AG10803 (cell line): Measurements from ENCODE around the gene MGMT.

Experiments
- DNase-seq: peaks from one replicate; pipeline ENCODE4 v3.0.0; 2010; ENCODE audit warnings: low read depth
- H3K4me3 ChIP-seq: 2 replicates; pipeline ENCODE4 v1.5.1; 2011; ENCODE audit warnings: mild to moderate bottlenecking, low read length, control low read depth
- TF ChIP-seq, protein P1 (sequence below): conservative IDR thresholded peaks from 2 replicates; pipeline ENCODE4 v1.5.1; 2011; ENCODE audit warnings: mild to moderate bottlenecking, low read length, control low read depth, inconsistent platforms

The MGMT gene

DNA sequence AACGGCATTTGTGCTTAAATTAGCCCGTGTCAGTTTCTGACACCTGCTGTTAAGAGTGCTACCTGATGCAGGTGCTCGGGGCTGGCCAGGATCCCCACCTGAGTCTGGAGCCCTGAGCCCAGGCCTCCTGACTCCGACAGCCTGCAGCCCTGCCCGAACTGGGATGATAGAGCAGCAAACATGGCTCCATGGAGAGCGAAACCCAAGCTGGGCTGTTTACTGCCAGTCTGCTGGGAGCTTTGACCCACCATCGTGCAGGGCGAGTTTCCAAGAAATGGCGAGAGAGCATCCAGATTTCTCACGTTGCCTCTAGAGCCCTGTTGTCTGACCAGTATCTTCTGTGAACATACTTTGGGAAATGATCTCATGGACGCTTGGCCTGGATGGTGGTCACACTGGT, 66.2 kb downstream of the MGMT start:
- TF ChIP-seq, protein P1, sequence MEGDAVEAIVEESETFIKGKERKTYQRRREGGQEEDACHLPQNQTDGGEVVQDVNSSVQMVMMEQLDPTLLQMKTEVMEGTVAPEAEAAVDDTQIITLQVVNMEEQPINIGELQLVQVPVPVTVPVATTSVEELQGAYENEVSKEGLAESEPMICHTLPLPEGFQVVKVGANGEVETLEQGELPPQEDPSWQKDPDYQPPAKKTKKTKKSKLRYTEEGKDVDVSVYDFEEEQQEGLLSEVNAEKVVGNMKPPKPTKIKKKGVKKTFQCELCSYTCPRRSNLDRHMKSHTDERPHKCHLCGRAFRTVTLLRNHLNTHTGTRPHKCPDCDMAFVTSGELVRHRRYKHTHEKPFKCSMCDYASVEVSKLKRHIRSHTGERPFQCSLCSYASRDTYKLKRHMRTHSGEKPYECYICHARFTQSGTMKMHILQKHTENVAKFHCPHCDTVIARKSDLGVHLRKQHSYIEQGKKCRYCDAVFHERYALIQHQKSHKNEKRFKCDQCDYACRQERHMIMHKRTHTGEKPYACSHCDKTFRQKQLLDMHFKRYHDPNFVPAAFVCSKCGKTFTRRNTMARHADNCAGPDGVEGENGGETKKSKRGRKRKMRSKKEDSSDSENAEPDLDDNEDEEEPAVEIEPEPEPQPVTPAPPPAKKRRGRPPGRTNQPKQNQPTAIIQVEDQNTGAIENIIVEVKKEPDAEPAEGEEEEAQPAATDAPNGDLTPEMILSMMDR, result no peak
- DNase-seq, result no peak
- no peak overlapping the region for H3K4me3 ChIP-seq

DNA sequence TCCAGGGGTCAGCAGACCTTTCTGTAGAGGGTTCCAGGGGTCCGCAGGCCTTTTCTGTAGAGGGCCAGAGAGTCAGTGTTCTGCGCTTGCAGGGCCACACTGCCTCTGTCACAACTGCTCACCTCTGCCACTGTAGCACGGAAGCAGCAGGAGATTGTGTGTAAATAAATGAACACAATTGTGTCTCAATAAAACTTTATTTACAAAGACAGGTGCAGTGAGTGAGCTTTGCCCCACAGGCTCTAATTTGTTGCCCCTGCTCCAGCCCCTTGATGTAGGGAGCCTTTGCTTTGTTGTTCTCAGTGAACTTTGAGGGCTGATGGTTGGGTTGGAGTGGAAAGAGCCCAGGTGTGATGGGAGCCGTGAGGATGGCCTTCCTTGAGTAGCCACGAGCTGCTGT, 67.8 kb downstream of the MGMT start:
- no peak overlapping the region for H3K4me3 ChIP-seq
- TF ChIP-seq, protein P1, result no peak
- no peak for DNase-seq

DNA sequence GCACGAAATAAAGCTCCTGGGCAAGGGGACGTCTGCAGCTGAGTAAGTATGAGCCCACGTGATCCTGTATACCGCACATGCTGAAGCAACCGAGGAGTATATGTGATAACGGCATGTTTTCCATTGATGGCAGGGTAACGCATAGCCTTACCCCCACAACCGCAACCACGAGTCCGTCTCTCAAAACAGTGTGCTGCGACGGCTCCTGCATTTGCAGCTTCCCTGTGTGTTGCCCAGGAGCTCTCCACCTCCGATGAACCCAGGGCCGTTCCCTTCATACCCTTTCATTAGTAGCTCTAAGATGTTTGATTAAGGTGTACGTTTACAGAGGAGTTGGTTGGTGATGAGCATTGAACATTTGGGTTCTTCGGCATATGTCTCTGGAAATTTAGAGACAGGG, 69.3 kb downstream of the MGMT start:
- no peak for DNase-seq
- H3K4me3 ChIP-seq, result no peak overlapping the region
- TF ChIP-seq, protein P1, result no peak

DNA sequence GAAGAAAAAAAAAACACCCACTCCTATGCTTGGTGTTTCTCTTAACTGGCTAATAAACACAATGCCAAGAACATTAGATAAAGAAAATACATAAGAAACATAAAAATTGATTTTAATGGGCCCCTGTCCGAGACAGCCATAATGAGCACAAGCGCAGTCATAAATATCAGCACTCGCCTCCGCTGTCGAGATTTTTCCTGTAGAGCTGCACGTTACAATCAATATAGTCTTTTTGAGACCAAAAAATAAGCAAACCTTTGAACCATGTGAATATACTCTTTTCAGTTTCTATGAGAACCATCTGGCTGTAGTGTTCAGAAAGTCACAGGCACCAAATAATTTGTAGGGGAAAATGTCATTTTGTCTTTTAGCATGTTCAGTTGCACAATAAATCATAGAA, 70.1 kb downstream of the MGMT start:
- no peak overlapping the region for H3K4me3 ChIP-seq
- DNase-seq, result no peak
- TF ChIP-seq, protein P1, result no peak

DNA sequence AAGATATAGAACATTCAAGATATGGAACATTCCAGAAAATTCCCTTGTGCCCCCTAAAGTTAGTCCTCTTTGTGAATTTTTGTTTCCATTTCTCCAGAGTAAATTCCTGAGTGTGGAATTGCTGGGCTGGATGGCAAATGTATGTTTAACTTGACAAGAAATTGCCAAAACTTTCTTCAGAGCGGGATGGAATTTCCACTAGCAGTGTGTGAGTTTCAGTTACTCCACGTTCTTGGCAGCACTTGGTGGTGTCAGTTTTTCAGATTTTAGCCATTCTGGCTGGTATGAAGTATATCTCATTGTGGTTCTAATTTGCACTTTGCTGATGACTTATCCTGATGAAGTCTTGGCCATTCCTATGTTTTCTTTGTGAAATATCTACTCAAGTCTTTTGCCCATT, 71.2 kb downstream of the MGMT start:
- H3K4me3 ChIP-seq, result no peak overlapping the region
- no peak for DNase-seq
- TF ChIP-seq, protein P1, result no peak

DNA sequence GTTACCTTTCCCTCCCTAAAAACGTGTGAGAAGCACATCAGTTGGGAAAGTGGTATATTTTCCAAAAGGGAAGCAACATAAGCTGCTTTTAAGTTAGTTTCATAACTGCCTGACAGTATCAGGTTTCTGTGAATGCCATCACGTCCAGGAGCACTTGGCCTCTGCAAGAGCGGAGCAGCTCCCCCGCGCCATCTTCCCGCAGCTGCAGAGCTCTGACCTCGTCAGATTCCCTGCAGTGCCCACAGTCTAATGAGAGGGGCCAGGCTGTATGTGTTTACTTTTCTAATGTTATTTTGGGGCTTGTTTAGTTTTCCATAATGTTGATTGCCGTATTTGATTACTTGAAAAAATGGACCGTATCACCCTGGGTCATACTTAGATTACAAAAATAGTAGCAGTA, 74.2 kb downstream of the MGMT start:
- TF ChIP-seq, protein P1, result no peak
- H3K4me3 ChIP-seq, result no peak overlapping the region
- DNase-seq, result no peak

DNA sequence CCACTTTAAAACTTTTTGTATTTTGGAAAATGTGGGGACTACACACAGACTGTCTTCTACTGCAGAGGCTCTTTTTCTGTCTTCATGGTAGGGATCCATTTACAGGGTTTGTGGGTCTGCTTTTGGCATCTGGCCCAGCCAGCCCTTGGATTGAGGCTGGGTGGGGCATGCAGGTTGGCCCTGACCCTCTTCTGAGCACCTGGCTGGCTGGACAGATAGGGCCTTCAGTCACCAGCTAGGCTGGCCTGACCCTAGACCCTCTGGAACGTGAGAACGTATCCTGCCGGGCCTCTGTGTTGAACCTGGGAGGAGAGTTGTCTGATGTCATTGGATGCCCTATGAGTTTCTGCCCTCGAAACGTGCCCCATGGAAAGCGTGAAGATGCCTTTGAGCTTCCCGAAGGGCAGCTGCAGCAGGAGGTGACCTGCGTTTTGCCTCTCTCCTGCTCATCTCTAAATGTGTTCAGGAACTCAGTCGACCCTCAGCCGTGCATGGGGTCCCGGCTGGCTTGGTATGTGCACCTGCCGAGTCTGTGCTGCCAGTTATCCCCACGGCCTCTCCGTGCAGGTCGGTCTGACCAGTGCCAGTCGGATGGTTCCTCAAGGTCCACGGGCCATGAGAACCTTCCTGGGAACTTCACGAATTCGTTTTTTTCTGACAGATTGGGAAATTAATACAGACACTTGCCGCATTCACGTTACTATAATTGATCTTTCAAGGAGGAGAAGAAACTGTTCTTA, 74.9 kb downstream of the MGMT start:
- TF ChIP-seq, protein P1, result no peak
- H3K4me3 ChIP-seq, result no peak overlapping the region
- no peak for DNase-seq
